Stomach (tissue), 9 donors: ENCODE measurements around the gene EMP1. TPM values are rescaled to one million over a fixed set of nuclear protein-coding genes. Genes with fewer than 3 reads are reported as not detected.

Source experiments
- DNase-seq, 2 donors: peaks; one replicate each; pipeline versions ENCODE4 v3.0.0 to v3.0.0-alpha.2; 2013 to 2019
- H3K27ac ChIP-seq, 5 donors: fragments of 200-600 bp in 4 of 5; sonication (generic) in 4 of 5; one replicate each; pipeline ENCODE4 v1.5.1; 2013 to 2019; ENCODE audit warnings: mild to moderate bottlenecking in 1 of 5, moderate library complexity in 1 of 5
- H3K27me3 ChIP-seq, 3 donors: fragments of 200-600 bp; sonication (generic); one replicate each; pipeline ENCODE4 v1.5.1; 2017 to 2019; ENCODE audit warnings: mixed run types in 1 of 3
- H3K36me3 ChIP-seq, 4 donors: fragments of 200-600 bp; sonication (generic); 1 replicate in 3 of 4; 2 replicates in 1 of 4; pipeline ENCODE4 v1.5.1; 2016 to 2019
- H3K4me1 ChIP-seq, 4 donors: fragments of 200-600 bp; sonication (generic); one replicate each; pipeline ENCODE4 v1.5.1; 2016 to 2019
- H3K4me3 ChIP-seq, 4 donors: fragments of 200-600 bp; sonication (generic) in 3 of 4; one replicate each; pipeline ENCODE4 v1.5.1; 2016 to 2019; ENCODE audit warnings: mild to moderate bottlenecking in 1 of 4
- H3K9me3 ChIP-seq, 4 donors: fragments of 200-600 bp; sonication (generic); one replicate each; pipeline ENCODE4 v1.5.1; 2016 to 2019
- EP300 ChIP-seq: sonication (generic); formaldehyde crosslinking; IDR thresholded peaks from one replicate; pipeline ENCODE4 v1.6.1; 2017; ENCODE audit warnings: antibody characterized with exemption
- POLR2A ChIP-seq, 4 donors: fragments of 450-650 bp; IDR thresholded peaks; one replicate each; pipeline ENCODE4 v1.6.1; 2016; ENCODE audit warnings: antibody characterized with exemption in 4 of 4, control low read depth in 2 of 4, mild to moderate bottlenecking in 1 of 4, moderate library complexity in 1 of 4
- POLR2AphosphoS5 ChIP-seq, 3 donors: sonication (generic); formaldehyde crosslinking; IDR thresholded peaks; one replicate each; pipeline ENCODE4 v1.6.1; 2016; ENCODE audit warnings: antibody characterized with exemption in 3 of 3
- WGBS, 5 donors: extraction: QIAGEN DNeasy Blood & Tissue Kit in 3 of 5; methylation state at CpG; one replicate each; pipeline versions ENCODE4 v1.1.5 to v1.1.7; 2013 to 2018; 5-methylcytosine and 5-hydroxymethylcytosine counted together
- intact Hi-C: fragments of 100-400 bp; cut with DNase I; formaldehyde crosslinking; loops from one replicate; pipeline ENCODE4 v1.15.1; 2023; ENCODE audit warnings: low total_unique reads
- polyA plus RNA-seq, 3 donors: library from polyadenylated mRNA; stranded (reverse); fragments of 200-250 nt; gene quantifications; one replicate each; pipeline ENCODE4 v1.2.3, GENCODE V29; 2013
- total RNA-seq, 5 donors: library from RNA; depleted of rRNA; stranded (reverse); fragments of >200 nt; gene quantifications; one replicate each; pipeline versions ENCODE4 v1.1.0 to v1.2.3, GENCODE V29; 2014 to 2016
- TF ChIP-seq, protein P1 (sequence below), 7 experiments: fragments of 450-650 bp in 4 of 7; fragments of 200-600 bp in 3 of 7; sonication (generic) in 3 of 7; IDR thresholded peaks; one replicate each; pipeline ENCODE4 v1.5.1; 2016 to 2019; ENCODE audit warnings: antibody characterized with exemption in 7 of 7, control low read depth in 2 of 7, mild to moderate bottlenecking in 1 of 7
- donor health status: healthy with polysubstance abuse.
- donor health status: Bipolar disorder and iron deficiency.
- donor health status: healthy.

Gene EMP1
- total and polyA plus RNA-seq, 8 donors = 6.2 to 209 (median 21.8) TPM

DNA sequence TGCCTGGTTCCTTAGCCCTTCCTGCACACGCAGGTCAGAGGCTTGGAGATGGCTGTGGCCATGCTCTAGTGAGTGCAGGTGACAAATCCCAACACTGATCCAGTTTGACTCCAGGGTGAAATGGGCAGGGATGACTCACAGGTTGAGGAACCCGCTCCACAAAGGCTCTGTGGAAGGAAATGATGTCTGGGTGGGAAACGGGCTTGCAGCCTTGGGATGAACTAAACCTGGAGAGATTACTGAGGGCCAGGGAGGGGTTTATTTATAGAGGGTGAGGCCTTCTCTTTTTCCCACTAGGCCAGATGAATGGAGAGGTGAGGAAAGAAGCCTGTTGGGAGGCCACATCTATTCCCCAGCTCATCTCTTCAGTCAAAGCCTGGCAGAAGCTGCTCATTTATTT lies 29.3 kb upstream of the EMP1 start:
- Histone ChIP-seq H3K4me3 (no peak overlapping the region), H3K27ac (no peak overlapping the region), H3K9me3 (peaks cover 0 to 5% (median 0%) of the 10 kb centered on the region in 4 donors), H3K4me1 (peaks cover 7 to 14% (median 8%) of the 10 kb centered on the region in 4 donors), H3K27me3 (no peaks in the 10 kb centered on the region), H3K36me3 (no peaks in the 10 kb centered on the region)
- no peak for DNase-seq
- WGBS, 5 donors = 68 to 90% (median 78%) methylated on average over 3 of the region's 3 CpGs
- intact Hi-C loops = no loop called here
- TF ChIP-seq POLR2AphosphoS5 (IDR thresholded peaks at IDR 0.05) = no peak
- no peak for TF ChIP-seq EP300

DNA sequence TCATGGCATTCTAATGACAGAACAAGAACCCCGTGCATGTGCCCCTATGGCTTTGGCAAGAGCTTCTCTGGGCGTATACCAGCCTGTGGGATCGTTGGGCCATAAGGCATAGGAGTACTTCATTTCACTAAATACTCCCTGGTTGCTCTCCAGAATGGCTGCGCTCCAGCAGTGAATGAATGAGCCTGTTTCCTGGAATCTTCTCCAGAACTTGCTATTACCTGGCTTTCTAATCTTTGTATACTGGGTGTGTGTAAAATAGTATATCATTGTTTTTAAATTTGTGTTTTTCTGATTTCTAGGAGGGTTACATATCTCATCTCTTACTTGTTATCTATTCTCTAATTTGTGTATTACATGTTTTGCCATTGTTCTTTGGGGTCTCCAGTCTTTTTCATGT lies 28.6 kb upstream of the EMP1 start:
- no peak overlapping the region for H3K27ac ChIP-seq
- H3K4me3 ChIP-seq = no peak overlapping the region
- intact Hi-C loops = no loop called here
- H3K36me3 ChIP-seq = no peaks in the 10 kb centered on the region
- H3K4me1 ChIP-seq = peaks cover 7 to 15% (median 8%) of the 10 kb centered on the region in 4 donors
- no peak for TF ChIP-seq POLR2AphosphoS5 (IDR thresholded peaks at IDR 0.05)
- TF ChIP-seq EP300 = no peak
- TF ChIP-seq, protein P1, sequence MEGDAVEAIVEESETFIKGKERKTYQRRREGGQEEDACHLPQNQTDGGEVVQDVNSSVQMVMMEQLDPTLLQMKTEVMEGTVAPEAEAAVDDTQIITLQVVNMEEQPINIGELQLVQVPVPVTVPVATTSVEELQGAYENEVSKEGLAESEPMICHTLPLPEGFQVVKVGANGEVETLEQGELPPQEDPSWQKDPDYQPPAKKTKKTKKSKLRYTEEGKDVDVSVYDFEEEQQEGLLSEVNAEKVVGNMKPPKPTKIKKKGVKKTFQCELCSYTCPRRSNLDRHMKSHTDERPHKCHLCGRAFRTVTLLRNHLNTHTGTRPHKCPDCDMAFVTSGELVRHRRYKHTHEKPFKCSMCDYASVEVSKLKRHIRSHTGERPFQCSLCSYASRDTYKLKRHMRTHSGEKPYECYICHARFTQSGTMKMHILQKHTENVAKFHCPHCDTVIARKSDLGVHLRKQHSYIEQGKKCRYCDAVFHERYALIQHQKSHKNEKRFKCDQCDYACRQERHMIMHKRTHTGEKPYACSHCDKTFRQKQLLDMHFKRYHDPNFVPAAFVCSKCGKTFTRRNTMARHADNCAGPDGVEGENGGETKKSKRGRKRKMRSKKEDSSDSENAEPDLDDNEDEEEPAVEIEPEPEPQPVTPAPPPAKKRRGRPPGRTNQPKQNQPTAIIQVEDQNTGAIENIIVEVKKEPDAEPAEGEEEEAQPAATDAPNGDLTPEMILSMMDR (IDR thresholded peaks at IDR 0.05) = no peak
- no peak for TF ChIP-seq POLR2A (IDR thresholded peaks at IDR 0.05)
- no peaks in the 10 kb centered on the region for H3K27me3 ChIP-seq
- DNase-seq = no peak
- WGBS, 5 donors = 89 to 97% (median 96%) methylated on average over 4 of the region's 4 CpGs
- H3K9me3 ChIP-seq = peaks cover 0 to 5% (median 0%) of the 10 kb centered on the region in 4 donors

DNA sequence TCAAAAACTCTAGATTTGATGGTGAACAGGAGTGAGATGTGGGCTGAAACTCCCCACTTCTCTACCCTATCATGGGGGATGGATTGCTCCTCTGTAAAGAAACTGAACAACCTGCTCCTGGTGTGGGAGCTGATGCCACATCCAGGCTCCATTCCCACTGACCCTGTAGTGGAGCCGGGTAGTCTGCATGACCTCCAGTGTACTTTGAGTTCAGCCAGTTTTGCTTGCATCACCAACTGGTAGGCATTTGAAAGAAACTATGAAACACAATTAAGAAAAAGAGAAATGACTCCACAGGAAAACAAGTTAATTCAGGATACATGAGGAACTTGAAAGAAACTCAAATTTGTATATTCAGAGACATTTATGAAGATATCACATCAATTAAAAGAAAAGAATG lies 27.3 kb upstream of the EMP1 start:
- no peaks in the 10 kb centered on the region for H3K27me3 ChIP-seq
- TF ChIP-seq, protein P1 (IDR thresholded peaks at IDR 0.05) = no peak
- TF ChIP-seq POLR2A (IDR thresholded peaks at IDR 0.05) = no peak
- intact Hi-C loops = no loop called here
- peaks cover 0 to 5% (median 0%) of the 10 kb centered on the region in 4 donors for H3K9me3 ChIP-seq
- 50 to 81% (median 76%) methylated on average over 1 of the region's 1 CpG for WGBS, 5 donors
- no peak for DNase-seq
- H3K36me3 ChIP-seq = no peaks in the 10 kb centered on the region
- peaks cover 7 to 25% (median 12%) of the 10 kb centered on the region in 4 donors for H3K4me1 ChIP-seq
- H3K4me3 ChIP-seq = no peak overlapping the region
- H3K27ac ChIP-seq = no peak overlapping the region

DNA sequence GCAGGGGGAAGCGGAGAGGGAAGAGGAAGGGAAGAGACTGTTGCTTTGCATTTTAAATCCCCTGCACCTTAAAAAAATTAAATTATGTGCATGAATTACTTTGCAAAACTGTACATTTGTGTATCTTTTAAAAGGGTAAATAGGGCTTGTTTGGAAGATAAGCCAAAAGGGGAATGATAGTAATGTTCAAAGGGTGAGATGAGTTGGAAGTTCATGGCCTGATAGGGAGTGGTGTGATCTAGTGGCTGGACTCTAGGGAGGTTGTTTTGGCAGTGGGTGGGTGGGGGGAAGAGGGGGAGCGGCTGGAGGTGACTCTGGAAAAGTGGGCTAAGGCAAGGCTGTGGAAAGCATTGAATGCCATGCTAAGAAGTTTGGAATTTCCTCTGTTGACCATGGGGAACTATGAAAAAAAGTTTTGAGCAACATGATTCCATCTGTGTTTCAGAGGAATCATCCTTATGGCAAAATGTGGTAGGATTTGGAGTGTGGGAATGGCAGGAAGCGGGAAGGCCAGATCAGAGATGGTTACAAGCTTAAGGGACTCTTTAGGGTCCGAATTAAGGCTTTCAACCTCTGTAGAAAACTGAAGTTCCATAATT lies 25.5 kb upstream of the EMP1 start:
- H3K27me3 ChIP-seq = no peaks in the 10 kb centered on the region
- no peak overlapping the region for H3K27ac ChIP-seq
- intact Hi-C loops = no loop called here
- WGBS, 5 donors = 79 to 89% (median 82%) methylated on average over 4 of the region's 4 CpGs
- H3K4me1 ChIP-seq = peaks cover 0 to 15% (median 4%) of the 10 kb centered on the region in 4 donors
- peaks cover 0 to 5% (median 0%) of the 10 kb centered on the region in 4 donors for H3K9me3 ChIP-seq
- no peak overlapping the region for H3K4me3 ChIP-seq
- no peak for DNase-seq
- TF ChIP-seq POLR2A (IDR thresholded peaks at IDR 0.05) (no peak), EP300 (no peak), POLR2AphosphoS5 (IDR thresholded peaks at IDR 0.05) (no peak)
- TF ChIP-seq, protein P1 (IDR thresholded peaks at IDR 0.05) = no peak
- H3K36me3 ChIP-seq = no peaks in the 10 kb centered on the region
